Mammary epithelial cell (primary cell): ENCODE data around the gene NSFL1C.

ENCODE experiments used
- EZH2 ChIP-seq: IDR thresholded peaks from 2 replicates; pipeline ENCODE4 v1.6.1; 2012; ENCODE audit warnings: low read length, inconsistent platforms, borderline replicate concordance
- TF ChIP-seq, protein P1 (sequence below), 2 donors: IDR thresholded peaks in 1 of 2; conservative IDR thresholded peaks in 1 of 2; 2 replicates each; pipeline ENCODE4 v1.5.1; 2011 to 2012; ENCODE audit warnings: inconsistent platforms in 2 of 2, low read length in 2 of 2, mild to moderate bottlenecking in 2 of 2, control low read depth in 1 of 2, low read depth in 1 of 2; ENCODE audit not compliant: insufficient read depth in 1 of 2; ENCODE audit errors: extremely low read depth in 1 of 2

DNA sequence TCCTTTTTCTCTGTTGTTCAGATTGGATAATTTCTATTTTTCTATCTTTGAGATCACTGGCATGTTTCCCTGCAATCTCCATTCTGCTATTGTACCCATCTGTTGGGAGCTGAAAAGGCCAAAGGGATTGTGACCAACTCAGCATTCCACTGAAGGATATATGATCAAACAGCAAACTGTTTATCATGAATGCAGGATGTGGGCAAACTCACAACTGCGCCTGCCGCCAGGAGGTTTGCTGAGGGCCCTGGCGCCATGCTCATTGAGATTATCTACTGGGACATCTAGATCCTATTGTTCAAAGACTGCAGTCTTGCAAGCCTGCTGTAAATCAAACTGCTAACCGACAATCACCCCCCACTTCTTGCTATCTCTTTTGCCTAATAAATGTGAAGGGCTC is 69.9 kb downstream of the NSFL1C start:
- TF ChIP-seq, protein P1, sequence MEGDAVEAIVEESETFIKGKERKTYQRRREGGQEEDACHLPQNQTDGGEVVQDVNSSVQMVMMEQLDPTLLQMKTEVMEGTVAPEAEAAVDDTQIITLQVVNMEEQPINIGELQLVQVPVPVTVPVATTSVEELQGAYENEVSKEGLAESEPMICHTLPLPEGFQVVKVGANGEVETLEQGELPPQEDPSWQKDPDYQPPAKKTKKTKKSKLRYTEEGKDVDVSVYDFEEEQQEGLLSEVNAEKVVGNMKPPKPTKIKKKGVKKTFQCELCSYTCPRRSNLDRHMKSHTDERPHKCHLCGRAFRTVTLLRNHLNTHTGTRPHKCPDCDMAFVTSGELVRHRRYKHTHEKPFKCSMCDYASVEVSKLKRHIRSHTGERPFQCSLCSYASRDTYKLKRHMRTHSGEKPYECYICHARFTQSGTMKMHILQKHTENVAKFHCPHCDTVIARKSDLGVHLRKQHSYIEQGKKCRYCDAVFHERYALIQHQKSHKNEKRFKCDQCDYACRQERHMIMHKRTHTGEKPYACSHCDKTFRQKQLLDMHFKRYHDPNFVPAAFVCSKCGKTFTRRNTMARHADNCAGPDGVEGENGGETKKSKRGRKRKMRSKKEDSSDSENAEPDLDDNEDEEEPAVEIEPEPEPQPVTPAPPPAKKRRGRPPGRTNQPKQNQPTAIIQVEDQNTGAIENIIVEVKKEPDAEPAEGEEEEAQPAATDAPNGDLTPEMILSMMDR (conservative IDR thresholded peaks at IDR 0.05 in 1 of 2, IDR thresholded peaks at IDR 0.05 in 1 of 2; ENCODE audit: extremely low read depth in 1 of 2, insufficient read depth in 1 of 2, low read depth in 1 of 2, low read length in 2 of 2): no peak
- TF ChIP-seq EZH2: no peak
